ENCODE results near the gene CYBRD1.

DNA sequence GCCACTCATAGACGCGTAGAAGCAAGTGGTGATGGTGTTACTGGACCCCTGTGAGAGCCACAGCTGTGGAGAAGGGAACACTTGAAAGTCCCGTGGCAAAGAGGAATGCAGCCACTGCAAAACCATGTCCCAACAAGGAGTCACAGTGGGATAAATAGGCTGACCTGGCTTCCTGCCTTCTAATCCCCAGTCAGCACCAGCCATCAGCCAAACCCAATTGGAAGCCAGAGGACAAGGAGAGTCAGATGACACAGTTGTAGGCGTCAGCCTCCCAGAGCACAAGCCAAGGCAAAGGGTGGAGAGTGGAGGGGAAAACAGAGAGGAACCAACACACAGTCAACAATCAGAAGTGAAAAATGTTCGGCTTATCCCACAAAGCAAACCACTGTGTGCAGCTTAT is 5.5 kb upstream of the CYBRD1 start:
- no peak for TF ChIP-seq CTCF (IDR thresholded peaks at IDR 0.05; ENCODE audit: poor library complexity)
- no peak for TF ChIP-seq EZH2 (IDR thresholded peaks at IDR 0.05; ENCODE audit: borderline replicate concordance)

Data from hepatocyte (in vitro differentiated cells).